ENCODE data around the gene SS18L1.

The SS18L1 gene

DNA sequence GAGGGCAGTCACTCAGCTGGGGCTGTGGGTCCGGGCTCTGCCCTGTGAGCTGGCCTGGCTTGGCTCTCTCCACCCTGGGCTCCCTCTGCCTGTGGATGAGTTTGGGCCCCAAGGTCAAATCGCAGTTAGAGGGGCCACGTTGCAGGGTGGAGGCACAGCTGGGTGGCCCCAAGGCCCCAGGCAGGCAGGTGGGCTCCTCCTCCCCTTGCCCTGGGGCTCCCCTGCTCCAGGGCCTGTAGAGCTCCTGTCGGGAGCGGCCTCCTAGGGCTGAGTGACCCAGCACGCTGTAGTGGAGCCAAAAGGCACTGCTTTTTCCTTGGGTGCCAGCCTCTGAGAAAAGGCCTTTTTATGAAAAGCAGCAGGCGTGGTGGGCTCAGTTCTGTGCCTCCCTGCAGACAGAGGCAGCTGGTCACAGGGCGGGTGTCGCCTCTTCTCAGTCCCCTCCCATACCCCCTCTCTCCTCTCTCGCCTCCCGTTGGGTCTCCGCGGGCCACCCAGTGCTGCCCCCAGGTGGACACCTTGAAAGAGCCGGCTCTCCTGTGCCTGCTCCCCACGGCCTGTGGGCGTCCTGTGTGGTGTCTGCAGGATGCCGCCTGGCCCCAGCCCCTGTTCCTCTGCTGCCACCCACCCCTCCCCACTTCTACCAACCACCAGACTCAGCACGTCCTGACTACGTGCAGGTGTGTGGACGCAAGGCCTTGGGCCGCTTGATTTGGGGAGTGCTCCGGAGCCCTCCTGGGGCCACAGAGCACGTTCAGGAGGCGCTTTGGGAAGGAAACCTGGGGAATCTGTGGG, 13.2 kb downstream of the SS18L1 start:
- peak; percentile 55 to 60 for DNase-seq (ENCODE audit: low read depth in 2 of 2)

DNA sequence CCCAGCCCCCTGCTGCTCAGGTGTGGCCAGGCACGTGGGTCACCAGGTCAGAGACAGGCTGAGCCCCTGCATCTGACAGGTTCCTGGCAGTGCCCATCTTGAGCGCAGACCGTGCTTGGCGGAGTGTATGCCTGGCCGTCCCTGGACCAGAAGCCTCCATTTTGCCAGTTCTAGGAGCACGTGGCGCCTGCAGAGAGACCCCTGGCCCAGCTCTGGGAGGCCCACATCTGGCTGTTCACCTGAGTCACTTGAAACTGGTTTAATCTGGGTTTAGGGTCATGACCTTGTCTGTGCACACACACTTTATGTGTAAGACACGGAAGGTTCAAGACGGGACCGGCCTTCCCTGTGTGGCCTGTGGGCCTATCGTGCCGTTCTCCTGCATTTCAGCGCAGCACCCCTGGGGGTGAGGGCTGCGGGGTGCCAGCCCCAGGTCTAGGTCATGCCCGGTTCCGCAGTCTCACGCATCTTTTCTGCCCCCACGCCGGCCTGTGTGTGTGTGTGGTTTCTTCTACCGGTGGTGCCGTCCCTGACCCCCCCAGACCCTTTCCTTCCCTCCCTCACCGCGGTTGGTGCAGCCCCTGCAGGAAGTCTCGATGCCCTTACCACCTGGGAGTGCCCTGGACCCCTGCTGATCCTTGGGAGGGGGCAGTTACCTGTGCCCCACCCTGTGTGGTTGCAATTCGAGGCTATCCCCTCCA, 14.0 kb downstream of the SS18L1 start:
- no peak for DNase-seq (ENCODE audit: low read depth in 2 of 2)

DNA sequence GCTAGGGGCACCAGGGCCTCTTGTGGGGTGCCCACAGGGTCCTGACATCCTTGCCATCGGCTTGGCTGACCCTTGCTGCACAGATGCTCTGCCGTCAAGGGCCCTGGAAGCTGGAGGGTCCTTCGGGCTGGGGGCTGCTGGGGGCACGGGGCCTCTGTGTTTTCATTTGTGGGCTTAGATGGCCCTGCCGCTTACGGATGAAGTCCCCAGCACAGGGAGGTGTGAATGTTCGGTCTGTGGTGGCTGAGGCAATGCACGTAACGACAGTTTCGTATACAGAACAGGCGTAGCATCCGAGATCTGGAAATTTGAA, 14.5 kb downstream of the SS18L1 start:
- no peak for DNase-seq (ENCODE audit: low read depth in 2 of 2)

DNA sequence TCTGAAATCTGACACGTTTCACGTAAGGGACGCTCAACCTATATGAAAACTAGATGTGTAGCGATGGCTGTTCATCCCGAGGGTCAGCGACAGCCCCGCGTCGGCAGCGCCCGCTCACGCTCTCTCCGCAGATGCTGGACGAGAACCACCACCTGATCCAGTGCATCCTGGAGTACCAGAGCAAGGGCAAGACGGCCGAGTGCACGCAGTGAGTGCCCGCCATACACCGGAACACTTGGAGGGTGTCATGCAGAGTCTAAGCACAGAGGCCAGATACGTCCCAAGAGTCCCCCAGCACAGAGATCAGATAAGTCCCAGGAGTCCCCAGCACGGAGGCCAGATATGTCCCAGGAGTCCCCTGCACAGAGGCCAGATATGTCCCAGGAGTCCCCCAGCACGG, 15.0 kb downstream of the SS18L1 start:
- DNase-seq (ENCODE audit: low read depth in 2 of 2), result no peak

DNA sequence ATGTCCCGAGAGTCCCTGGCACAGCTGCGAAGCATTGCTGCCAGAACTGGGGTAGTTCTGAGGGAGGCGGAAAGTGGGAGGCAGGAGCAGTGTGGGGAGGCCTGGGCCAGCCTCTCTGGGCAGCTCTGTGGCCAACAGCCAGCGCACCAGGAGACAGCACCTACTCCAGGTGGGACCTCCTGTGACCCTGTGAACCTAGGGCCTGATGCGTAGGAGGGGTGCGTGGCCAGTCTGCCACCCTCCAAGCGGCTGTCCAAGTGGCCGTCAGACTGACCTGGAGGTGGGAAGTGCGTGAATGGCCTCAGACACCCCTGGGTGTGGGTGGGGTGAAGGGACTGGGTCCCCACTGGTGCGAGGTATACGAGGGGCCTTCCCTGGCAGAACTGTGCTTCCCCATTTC, 15.5 kb downstream of the SS18L1 start:
- DNase-seq (ENCODE audit: low read depth in 2 of 2), result no peak

DNA sequence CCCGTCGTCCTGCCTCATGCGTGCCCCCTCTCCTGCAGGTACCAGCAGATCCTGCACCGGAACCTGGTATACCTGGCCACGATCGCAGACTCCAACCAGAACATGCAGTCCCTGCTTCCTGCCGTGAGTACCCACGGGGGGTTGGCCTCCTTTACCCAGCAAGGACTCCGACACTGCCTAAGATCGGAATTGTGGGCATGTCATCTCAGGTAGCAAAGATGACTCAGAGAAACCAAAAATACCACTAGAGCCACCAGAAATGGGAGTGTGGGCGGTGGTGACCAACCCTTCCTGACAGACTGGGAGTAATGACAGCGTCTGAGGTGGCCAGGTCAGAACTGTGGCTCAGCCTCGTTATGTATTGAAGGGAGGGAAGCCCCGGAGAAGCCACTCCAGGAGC, 16.3 kb downstream of the SS18L1 start:
- peak in 1 of 2 donors; percentile 43 for DNase-seq (ENCODE audit: low read depth in 2 of 2)

DNA sequence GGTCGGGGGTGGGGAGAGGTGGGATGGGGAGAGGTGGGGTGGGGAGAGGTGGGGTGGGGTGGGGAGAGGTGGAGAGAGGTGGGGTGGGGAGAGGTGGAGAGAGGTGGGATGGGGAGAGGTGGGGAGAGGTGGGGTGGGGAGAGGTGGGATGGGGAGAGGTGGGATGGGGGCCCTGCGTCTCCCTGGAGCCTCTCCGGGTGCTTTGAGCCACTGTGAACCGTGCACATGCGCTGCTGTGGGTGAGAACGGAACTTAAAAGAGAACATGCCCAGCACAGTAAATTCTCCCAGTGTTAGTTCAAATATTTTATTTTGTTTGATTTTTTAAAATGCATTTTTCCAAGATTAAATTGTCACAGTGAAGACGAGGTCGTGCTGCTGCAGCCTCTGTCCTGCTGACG, 16.7 kb downstream of the SS18L1 start:
- DNase-seq (ENCODE audit: low read depth in 2 of 2), result no peak

DNA sequence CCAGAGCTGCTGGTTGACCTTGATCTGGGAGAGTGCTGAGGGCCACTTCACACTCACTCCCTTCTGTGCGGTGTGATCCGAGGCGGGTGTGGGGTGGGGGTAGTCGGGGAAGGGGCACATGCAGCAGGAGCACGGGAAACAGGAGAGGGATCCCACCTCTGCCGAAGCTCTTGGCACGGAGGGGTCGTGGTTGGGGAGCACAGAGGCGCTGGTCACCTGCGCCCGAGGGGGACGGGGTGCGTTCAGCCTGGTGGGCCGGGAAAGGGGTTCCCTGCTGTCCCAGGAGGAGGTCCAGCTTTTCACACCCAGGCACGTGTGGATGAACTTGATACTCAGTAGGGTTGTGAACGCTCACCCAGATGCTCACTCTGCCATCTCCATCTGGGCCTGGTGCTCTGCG, 17.3 kb downstream of the SS18L1 start:
- DNase-seq (ENCODE audit: low read depth in 2 of 2), result no peak

DNA sequence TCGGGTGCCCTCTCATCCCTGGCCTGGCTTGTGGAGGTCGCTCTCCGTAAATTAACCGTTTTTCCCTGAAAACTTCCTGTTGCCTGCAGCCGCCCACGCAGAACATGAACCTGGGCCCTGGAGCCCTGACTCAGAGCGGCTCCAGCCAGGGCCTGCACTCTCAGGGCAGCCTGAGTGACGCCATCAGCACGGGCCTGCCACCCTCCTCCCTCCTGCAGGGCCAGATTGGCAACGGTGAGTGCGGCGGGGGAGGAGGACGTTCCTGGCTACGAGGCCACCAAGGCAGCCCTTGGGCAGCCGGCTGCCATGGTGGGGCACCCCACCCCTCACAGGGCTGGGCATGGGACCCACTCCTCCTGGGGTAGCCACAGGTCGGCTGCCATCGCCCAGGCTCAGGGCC, 17.8 kb downstream of the SS18L1 start:
- no peak for DNase-seq (ENCODE audit: low read depth in 2 of 2)

DNA sequence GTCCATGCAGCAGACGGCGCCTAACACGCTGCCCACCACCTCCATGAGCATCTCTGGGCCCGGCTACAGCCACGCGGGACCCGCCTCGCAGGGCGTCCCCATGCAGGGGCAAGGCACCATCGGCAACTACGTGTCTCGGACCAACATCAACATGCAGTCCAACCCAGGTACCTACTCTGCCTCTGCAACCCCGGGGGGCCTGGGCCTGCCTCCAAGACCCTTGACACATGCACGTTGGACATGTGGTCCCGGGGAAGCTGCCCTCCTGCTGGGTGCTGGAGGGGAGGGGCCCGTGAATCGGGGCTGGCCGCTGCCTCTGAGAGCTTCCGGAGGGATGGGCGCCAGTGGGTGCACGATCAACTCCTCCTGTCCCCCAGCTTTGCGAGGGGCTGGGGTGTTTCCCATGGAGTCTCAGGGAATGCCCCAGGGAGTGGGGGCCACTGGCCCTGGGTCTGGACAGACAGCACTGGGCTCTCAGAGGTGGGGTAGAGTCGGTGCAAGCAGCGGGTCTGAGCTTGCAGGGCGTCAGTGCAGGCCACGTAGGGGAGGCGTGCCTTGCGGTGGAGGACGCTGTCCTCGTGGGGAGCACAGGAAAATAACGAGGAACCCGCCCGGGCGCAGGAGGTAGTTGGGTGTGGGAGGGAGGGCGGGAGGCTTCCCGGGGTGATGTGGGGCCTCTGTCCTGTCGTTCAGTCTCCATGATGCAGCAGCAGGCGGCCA, 19.4 kb downstream of the SS18L1 start:
- DNase-seq (ENCODE audit: low read depth in 2 of 2), result no peak

DNA sequence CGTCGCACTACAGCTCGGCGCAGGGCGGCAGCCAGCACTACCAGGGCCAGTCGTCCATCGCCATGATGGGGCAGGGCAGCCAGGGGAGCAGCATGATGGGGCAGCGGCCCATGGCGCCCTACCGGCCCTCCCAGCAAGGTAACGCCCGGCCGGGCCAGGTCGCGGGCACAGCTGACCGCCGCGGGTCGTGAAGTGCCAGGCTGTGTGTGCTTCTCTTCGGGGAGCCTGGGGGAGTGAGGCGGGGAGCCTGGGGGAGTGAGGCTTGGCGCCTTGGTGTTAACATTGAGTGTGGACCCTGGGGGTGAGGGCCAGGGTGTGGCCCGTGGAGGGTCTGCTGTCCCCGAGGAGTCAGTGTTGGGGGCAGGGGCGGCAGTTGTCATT, 19.9 kb downstream of the SS18L1 start:
- no peak for DNase-seq (ENCODE audit: low read depth in 2 of 2)

DNA sequence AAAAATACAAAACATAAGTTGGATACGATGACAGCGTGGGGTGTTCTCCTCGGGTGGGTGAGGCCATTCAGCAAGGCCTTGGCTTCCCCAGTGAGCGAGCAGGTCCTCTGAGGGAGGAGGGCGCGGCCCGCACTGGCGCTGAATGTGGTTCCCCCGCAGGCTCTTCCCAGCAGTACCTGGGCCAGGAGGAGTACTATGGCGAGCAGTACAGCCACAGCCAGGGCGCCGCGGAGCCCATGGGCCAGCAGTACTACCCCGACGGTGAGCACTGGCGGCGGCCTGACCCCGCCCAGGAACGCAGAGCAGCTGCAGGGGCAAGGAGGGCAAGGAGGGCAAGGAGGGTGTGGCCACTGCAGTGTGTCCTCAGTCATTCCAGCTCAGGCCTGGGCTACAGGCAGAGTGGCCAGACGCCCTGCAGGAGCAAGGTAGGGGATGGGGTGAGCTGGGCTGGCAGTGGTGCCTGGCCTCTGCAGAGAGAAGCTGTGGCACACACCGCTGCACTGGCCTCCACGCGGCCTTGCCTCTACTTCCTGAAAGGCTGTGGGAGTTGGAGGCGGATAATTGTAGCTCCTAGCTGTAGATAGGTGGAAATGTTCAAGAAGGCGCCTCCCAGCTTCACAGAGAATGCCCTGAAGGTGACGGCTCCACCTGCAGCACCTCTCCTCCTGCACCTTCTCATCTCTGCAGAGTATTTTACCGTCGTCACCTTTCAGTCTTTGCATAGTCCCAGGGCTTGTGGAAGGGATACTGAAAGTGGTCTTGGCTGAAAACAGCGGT, 20.6 kb downstream of the SS18L1 start:
- DNase-seq (ENCODE audit: low read depth in 2 of 2), result no peak

DNA sequence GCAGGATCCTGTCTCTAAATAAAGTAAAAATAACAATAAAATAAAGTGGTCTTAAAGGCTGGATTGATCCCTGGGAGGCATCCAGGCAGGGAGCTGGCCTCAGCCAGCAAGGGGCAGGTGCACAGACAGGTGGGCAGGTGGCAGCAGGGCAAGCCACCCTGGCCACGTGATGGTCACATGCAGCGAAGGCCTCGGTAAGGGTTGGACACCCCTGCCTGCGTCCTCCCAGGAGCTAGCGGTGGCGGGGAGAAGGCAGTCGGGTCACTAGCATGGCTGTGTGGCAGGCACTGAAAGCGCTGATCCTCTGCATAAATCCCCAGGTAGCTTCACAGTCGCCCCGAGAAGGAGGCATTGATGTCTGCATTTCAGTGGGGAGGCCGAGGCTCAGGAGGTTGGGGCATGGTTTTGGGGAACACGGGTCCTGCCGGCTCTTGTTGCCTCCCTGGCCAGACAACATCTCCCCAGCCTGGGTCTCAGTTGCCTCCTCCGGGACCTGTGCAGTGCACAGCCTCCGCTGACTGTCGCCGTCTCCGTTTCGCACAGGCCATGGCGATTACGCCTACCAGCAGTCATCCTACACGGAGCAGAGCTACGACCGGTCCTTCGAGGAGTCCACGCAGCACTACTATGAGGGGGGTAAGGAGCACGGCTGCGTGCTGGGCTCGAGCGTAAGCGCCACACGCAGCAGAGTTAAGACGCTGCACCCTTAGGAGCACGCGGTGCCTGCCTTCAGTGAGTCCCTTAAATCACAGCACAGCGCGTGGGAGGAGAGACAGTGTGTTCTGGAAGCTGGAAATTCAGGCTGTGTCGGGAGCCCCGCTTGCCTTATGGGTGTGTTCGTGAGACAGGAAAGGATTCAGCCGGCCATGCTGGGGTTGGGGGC, 21.6 kb downstream of the SS18L1 start:
- DNase-seq (ENCODE audit: low read depth in 2 of 2), result no peak

DNA sequence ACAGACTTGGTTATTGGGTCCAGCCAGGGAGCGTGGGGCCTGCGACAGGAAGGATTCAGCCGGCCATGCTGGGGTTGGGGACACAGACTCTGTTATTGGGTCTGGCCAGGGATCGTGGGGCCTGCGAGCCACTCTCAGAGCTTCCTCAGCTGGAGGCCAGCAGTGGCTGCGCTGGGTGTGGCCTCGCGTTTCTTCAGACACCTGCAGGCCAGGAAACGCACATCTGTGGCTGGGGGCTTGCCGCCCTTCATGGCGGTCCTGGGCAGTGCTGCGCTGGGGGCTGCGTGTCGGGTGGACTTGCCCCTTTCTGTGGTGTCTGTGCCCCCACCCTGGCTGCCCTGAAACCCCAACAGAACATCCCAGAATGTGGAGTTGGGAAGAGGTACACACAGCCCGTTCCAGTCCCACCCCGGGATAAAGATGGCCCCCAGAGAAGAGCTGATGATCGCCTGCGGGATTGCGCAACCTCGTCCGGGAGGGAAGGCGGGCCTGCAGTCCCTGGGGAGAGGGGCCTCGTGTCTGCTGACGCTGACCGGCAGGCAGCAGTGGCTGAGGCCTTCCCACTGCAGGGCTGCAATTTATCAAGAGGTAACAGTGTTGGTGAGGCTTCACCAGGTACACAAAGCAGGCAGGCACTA, 22.3 kb downstream of the SS18L1 start:
- DNase-seq (ENCODE audit: low read depth in 2 of 2), result no peak

DNA sequence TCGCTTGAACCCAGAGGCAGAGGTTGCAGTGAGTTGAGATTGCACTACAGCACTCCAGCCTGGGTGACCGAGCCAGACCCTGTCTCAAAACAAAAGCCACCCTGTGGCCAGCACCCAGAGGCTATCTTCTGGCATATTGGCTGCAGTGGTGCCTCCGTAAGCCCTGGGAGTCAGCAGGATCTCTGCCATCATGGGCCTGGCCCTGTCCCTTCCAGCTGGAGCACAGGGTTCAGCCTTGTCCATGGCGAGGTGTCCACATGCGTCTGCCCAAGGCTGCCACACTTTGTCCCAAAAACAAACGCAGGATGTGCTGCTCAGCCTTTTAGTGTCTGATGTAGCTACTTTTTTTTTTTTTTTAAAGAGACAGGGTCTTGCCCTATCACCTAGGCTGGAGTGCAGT, 23.9 kb downstream of the SS18L1 start:
- DNase-seq (ENCODE audit: low read depth in 2 of 2), result no peak

DNA sequence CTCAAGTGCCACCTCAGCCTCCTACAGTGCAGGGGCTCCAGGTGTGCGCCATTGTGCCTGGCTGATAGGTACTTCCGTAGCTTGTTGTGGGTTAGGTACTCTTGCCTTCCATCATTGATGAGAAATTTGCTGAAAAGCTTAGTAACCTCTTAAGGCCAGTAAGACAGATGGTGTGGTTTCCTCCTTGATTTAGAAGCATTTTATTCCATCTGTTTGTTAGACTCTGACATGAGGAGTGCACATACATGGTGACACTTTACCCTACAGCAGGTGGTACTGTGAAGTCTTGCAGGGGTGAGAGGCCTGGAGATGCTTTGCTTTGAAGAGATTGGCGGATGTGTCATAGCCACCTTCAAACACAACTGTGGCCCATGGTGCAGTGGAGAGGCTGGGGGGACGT, 24.5 kb downstream of the SS18L1 start:
- DNase-seq (ENCODE audit: low read depth in 2 of 2), result no peak

DNA sequence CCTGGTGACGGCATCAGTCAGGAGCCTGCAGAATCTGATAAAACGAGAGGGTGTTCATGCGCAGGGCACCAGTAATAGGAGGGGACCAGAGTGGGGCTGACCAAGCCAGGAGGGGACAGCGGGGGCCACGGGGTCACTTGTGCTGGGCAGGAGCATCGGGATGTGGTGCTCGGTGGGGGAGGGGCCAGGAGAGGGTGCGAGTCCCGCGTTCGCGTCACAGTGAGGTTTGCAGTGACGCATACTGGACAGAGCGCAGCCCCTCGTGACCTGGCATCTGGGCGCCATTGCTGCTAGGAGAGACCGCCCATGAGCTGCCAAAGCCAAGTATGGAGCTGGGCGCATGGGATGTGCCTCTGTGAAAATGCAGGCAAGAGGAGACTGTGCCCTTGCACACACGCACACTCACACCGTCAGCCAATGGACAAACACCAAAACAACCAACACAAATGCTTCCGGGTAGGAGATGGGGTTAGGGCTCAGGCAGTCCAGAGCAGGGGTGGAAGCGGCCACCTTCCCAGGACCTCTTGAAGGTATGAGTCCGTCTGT, 25.4 kb downstream of the SS18L1 start:
- DNase-seq (ENCODE audit: low read depth in 2 of 2), result no peak

DNA sequence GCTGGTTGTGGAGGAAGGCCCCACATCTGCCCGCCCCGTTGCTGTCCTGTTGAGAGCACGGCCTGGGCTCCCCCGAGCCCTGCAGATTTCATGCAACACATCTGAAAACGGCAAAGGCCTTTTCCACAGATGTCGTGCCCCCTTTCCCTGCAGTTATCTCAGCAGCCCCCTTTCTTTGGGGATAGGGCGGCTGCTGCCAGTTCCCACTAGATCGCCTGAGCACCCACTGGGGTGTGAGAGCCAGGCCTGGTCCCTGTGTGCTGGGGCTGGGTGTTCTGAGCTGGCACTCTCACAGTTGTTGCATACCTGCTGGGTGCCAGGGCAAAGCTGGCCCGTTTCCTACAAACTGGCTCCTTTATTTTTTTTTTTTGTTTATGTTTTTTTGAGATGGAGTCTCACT, 27.0 kb downstream of the SS18L1 start:
- no peak for DNase-seq (ENCODE audit: low read depth in 2 of 2)

DNA sequence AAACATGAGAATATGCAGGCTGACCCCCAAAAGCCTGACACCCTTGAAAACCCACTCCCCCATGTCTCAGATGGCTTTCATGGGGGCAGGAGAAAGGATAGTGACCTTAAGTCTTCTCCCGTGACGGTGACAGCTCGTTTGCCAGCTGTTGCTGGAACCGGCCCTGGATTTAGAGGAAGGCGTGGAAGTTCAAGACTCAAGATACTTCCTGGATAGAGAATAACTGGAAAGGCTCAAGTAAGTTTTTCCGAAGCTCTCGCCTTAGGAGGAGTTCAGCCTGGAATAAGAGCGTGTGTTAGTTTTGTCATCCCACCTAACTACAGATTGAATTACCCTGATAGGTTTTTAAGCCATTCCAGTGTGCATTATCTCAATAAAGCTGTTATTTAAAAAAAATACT, 27.7 kb downstream of the SS18L1 start:
- no peak for DNase-seq (ENCODE audit: low read depth in 2 of 2)

DNA sequence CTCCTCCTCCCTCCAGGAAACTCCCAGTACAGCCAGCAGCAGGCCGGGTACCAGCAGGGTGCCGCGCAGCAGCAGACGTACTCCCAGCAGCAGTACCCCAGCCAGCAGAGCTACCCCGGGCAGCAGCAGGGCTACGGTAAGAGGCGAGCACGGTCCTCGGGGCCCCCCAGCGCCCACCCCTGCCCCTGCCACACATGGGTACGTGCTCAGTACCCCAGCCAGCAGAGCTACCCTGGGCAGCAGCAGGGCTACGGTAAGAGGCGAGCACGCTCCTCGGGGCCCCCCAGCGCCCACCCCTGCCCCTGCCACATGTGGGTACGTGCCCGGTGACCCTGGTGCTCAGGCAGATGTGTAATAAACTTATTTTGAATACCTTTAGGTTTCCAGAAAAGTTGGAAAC, 29.1 kb downstream of the SS18L1 start:
- DNase-seq (ENCODE audit: low read depth in 2 of 2), result no peak
